Measurements from ENCODE around the gene KBTBD13.
"Not testable (repeated sequence)": the region's sequence is repeated elsewhere in the genome, so short reads cannot be mapped to it uniquely, and the experiment has no call there.

The KBTBD13 gene

GRCh38 chr15:65075607-65076395, 745 bp upstream of the KBTBD13 start:
- not testable (repeated sequence) for H3K9me3 ChIP-seq (ENCODE audit: insufficient read depth, low read depth, low read length); H3K27me3 ChIP-seq (ENCODE audit: insufficient read depth, low read length); H3K36me3 ChIP-seq (ENCODE audit: insufficient read depth, low read depth, low read length); H3K9ac ChIP-seq (ENCODE audit: low read depth, low read length); H3K4me3 ChIP-seq (ENCODE audit: low read length); H3K4me1 ChIP-seq (ENCODE audit: insufficient read depth, low read length); H3K27ac ChIP-seq (ENCODE audit: low read length)

GRCh38 chr15:65077291-65077980, 890 bp downstream of the KBTBD13 start:
- no peaks in the 10 kb centered on the region for H3K36me3 ChIP-seq (ENCODE audit: insufficient read depth, low read depth, low read length)
- peaks cover 25% of the 10 kb centered on the region for H3K27me3 ChIP-seq (ENCODE audit: insufficient read depth, low read length)
- H3K27ac ChIP-seq (ENCODE audit: low read length) = no peak overlapping the region
- peaks cover 5% of the 10 kb centered on the region; the same call in 1 of the 2 replicates for H3K4me1 ChIP-seq (ENCODE audit: insufficient read depth, low read length)
- no peak overlapping the region for H3K4me3 ChIP-seq (ENCODE audit: low read length)
- H3K9ac ChIP-seq (ENCODE audit: low read depth, low read length) = no peak overlapping the region
- H3K9me3 ChIP-seq (ENCODE audit: insufficient read depth, low read depth, low read length) = no peaks in the 10 kb centered on the region; the same call in none of the 2 replicates

GRCh38 chr15:65077981-65078352, 1.4 kb downstream of the KBTBD13 start:
- peaks cover 10% of the 10 kb centered on the region for H3K4me1 ChIP-seq (ENCODE audit: insufficient read depth, low read length)
- no peaks in the 10 kb centered on the region for H3K36me3 ChIP-seq (ENCODE audit: insufficient read depth, low read depth, low read length)
- no peaks in the 10 kb centered on the region; the same call in 1 of the 2 replicates for H3K9me3 ChIP-seq (ENCODE audit: insufficient read depth, low read depth, low read length)
- H3K27ac ChIP-seq (ENCODE audit: low read length) = no peak overlapping the region
- no peak overlapping the region for H3K9ac ChIP-seq (ENCODE audit: low read depth, low read length)
- peaks cover 28% of the 10 kb centered on the region for H3K27me3 ChIP-seq (ENCODE audit: insufficient read depth, low read length)
- no peak overlapping the region for H3K4me3 ChIP-seq (ENCODE audit: low read length)

- no peaks in the 10 kb centered on the region for H3K36me3 ChIP-seq (ENCODE audit: insufficient read depth, low read depth, low read length)
- no peak overlapping the region for H3K4me3 ChIP-seq (ENCODE audit: low read length)
- H3K9ac ChIP-seq (ENCODE audit: low read depth, low read length) = no peak overlapping the region
- H3K27me3 ChIP-seq (ENCODE audit: insufficient read depth, low read length) = peaks cover 33% of the 10 kb centered on the region
- H3K27ac ChIP-seq (ENCODE audit: low read length) = no peak overlapping the region
- no peaks in the 10 kb centered on the region for H3K9me3 ChIP-seq (ENCODE audit: insufficient read depth, low read depth, low read length)
- peaks cover 26% of the 10 kb centered on the region for H3K4me1 ChIP-seq (ENCODE audit: insufficient read depth, low read length)
Measured at GRCh38 chr15:65079580-65079979, 3.0 kb downstream of the KBTBD13 start.

GRCh38 chr15:65081270-65081669, 4.7 kb downstream of the KBTBD13 start:
- Histone ChIP-seq H3K27ac (ENCODE audit: low read length) (no peak overlapping the region), H3K9me3 (ENCODE audit: insufficient read depth, low read depth, low read length) (no peaks in the 10 kb centered on the region), H3K4me1 (ENCODE audit: insufficient read depth, low read length) (peaks cover 27% of the 10 kb centered on the region), H3K9ac (ENCODE audit: low read depth, low read length) (no peak overlapping the region), H3K27me3 (ENCODE audit: insufficient read depth, low read length) (peaks cover 37% of the 10 kb centered on the region), H3K4me3 (ENCODE audit: low read length) (no peak overlapping the region), H3K36me3 (ENCODE audit: insufficient read depth, low read depth, low read length) (no peaks in the 10 kb centered on the region)

- peaks cover 27% of the 10 kb centered on the region for H3K4me1 ChIP-seq (ENCODE audit: insufficient read depth, low read length)
- no peaks in the 10 kb centered on the region for H3K9me3 ChIP-seq (ENCODE audit: insufficient read depth, low read depth, low read length)
- no peak overlapping the region for H3K4me3 ChIP-seq (ENCODE audit: low read length)
- no peak overlapping the region for H3K27ac ChIP-seq (ENCODE audit: low read length)
- peaks cover 37% of the 10 kb centered on the region for H3K27me3 ChIP-seq (ENCODE audit: insufficient read depth, low read length)
- no peak overlapping the region for H3K9ac ChIP-seq (ENCODE audit: low read depth, low read length)
- H3K36me3 ChIP-seq (ENCODE audit: insufficient read depth, low read depth, low read length) = no peaks in the 10 kb centered on the region
Measured at GRCh38 chr15:65081758-65082157, 5.2 kb downstream of the KBTBD13 start.

GRCh38 chr15:65082303-65082953, 5.9 kb downstream of the KBTBD13 start:
- Histone ChIP-seq H3K27me3 (ENCODE audit: insufficient read depth, low read length) (peaks cover 37% of the 10 kb centered on the region), H3K9ac (ENCODE audit: low read depth, low read length) (no peak overlapping the region; the same call in 1 of the 2 replicates), H3K9me3 (ENCODE audit: insufficient read depth, low read depth, low read length) (no peaks in the 10 kb centered on the region), H3K36me3 (ENCODE audit: insufficient read depth, low read depth, low read length) (no peaks in the 10 kb centered on the region), H3K4me3 (ENCODE audit: low read length) (peak overlapping the region; percentile 29; the same call in 1 of the 2 replicates), H3K27ac (ENCODE audit: low read length) (no peak overlapping the region), H3K4me1 (ENCODE audit: insufficient read depth, low read length) (peaks cover 27% of the 10 kb centered on the region)

- peaks cover 27% of the 10 kb centered on the region for H3K4me1 ChIP-seq (ENCODE audit: insufficient read depth, low read length)
- no peaks in the 10 kb centered on the region for H3K36me3 ChIP-seq (ENCODE audit: insufficient read depth, low read depth, low read length)
- H3K27me3 ChIP-seq (ENCODE audit: insufficient read depth, low read length) = peaks cover 35% of the 10 kb centered on the region
- no peaks in the 10 kb centered on the region for H3K9me3 ChIP-seq (ENCODE audit: insufficient read depth, low read depth, low read length)
- no peak overlapping the region for H3K27ac ChIP-seq (ENCODE audit: low read length)
- peak overlapping the region; percentile 0; the same call in 1 of the 2 replicates for H3K9ac ChIP-seq (ENCODE audit: low read depth, low read length)
- H3K4me3 ChIP-seq (ENCODE audit: low read length) = peak overlapping the region; percentile 29; the same call in 1 of the 2 replicates
Measured at GRCh38 chr15:65083262-65083701, 6.7 kb downstream of the KBTBD13 start.

- Histone ChIP-seq H3K9ac (ENCODE audit: low read depth, low read length) (no peak overlapping the region), H3K27ac (ENCODE audit: low read length) (no peak overlapping the region), H3K4me1 (ENCODE audit: insufficient read depth, low read length) (peaks cover 27% of the 10 kb centered on the region), H3K36me3 (ENCODE audit: insufficient read depth, low read depth, low read length) (no peaks in the 10 kb centered on the region), H3K4me3 (ENCODE audit: low read length) (no peak overlapping the region), H3K27me3 (ENCODE audit: insufficient read depth, low read length) (peaks cover 29% of the 10 kb centered on the region), H3K9me3 (ENCODE audit: insufficient read depth, low read depth, low read length) (no peaks in the 10 kb centered on the region)
Measured at GRCh38 chr15:65084500-65085206, 8.1 kb downstream of the KBTBD13 start.

- H3K4me3 ChIP-seq (ENCODE audit: low read length) = no peak overlapping the region
- peaks cover 27% of the 10 kb centered on the region for H3K4me1 ChIP-seq (ENCODE audit: insufficient read depth, low read length)
- H3K27me3 ChIP-seq (ENCODE audit: insufficient read depth, low read length) = peaks cover 29% of the 10 kb centered on the region
- no peak overlapping the region for H3K9ac ChIP-seq (ENCODE audit: low read depth, low read length)
- H3K36me3 ChIP-seq (ENCODE audit: insufficient read depth, low read depth, low read length) = no peaks in the 10 kb centered on the region
- no peak overlapping the region for H3K27ac ChIP-seq (ENCODE audit: low read length)
- H3K9me3 ChIP-seq (ENCODE audit: insufficient read depth, low read depth, low read length) = no peaks in the 10 kb centered on the region
Measured at GRCh38 chr15:65085207-65085753, 8.7 kb downstream of the KBTBD13 start.
